Measurements from ENCODE around the gene ATXN7L1.

DNA sequence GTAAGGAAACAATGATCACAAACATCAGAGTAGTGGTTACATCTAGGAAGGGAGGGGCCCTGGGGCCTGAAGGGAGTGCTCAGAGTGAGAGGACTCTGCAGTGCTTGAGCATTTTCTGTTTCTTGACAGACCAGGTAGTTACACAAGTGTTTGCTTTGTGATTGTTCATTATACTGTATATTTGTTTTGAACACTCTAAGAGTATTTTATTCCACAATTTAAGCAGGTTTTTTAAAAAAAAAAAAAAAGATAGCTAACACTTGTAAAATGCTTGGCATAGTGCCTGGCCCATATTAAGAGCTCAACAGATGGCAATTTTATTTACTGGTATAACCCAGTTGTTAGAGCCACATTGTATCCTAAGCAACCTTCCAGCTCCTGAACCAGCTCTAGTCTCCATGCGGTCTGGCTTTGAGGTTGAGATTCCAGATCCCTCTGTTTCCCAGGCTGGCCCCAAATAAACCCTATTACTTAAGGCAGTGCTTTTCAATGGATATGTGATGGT lies 20.1 kb upstream of the ATXN7L1 start:
- TF ChIP-seq, protein P1, sequence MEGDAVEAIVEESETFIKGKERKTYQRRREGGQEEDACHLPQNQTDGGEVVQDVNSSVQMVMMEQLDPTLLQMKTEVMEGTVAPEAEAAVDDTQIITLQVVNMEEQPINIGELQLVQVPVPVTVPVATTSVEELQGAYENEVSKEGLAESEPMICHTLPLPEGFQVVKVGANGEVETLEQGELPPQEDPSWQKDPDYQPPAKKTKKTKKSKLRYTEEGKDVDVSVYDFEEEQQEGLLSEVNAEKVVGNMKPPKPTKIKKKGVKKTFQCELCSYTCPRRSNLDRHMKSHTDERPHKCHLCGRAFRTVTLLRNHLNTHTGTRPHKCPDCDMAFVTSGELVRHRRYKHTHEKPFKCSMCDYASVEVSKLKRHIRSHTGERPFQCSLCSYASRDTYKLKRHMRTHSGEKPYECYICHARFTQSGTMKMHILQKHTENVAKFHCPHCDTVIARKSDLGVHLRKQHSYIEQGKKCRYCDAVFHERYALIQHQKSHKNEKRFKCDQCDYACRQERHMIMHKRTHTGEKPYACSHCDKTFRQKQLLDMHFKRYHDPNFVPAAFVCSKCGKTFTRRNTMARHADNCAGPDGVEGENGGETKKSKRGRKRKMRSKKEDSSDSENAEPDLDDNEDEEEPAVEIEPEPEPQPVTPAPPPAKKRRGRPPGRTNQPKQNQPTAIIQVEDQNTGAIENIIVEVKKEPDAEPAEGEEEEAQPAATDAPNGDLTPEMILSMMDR (IDR thresholded peaks at IDR 0.05) = no peak
- TF ChIP-seq POLR2A (IDR thresholded peaks at IDR 0.05) = no peak

Measured in Peyer's patch (tissue), 4 donors.